Measurements from ENCODE around the gene OASL. TPM values are rescaled to one million over a fixed set of nuclear protein-coding genes. Genes with fewer than 3 reads are reported as not detected.

OASL gene
- total and polyA plus RNA-seq, 4 experiments from 2014 or later: 5.6 to 9.8 (median 8.4) TPM

DNA sequence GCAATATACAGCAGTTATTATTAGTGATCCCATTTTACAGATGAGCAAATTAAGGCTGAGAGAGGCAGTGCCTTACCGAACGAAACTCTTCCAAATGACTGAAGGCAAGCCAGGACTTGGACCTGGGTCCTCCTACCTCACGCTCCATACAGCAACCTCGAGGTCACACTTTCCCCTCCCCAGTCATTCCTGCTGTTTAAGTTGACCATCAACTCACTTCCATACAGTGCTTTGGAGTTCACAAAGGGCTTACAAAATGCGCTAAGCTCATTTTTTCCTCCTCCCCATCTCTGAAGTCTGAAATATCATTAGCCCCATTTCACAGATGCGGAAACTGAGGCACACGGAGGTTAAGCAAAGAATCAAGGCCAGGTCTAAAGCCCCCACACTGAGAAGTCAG is 56.4 kb downstream of the OASL start:
- no peak overlapping the region for H3K4me3 Mint-ChIP-seq
- H3K27me3 Mint-ChIP-seq: no peaks in the 10 kb centered on the region
- H3K9me3 Mint-ChIP-seq: no peaks in the 10 kb centered on the region
- no peak overlapping the region for H3K4me3 ChIP-seq (ENCODE audit: low read length in 2 of 2)
- H3K4me1 Mint-ChIP-seq: no peaks in the 10 kb centered on the region
- H3K27me3 ChIP-seq (ENCODE audit: insufficient read depth, low read length): no peaks in the 10 kb centered on the region
- DNase-seq: no peak
- no peaks in the 10 kb centered on the region for H3K36me3 ChIP-seq (ENCODE audit: insufficient read depth, low read length)
- no peaks in the 10 kb centered on the region for H3K36me3 Mint-ChIP-seq
- intact Hi-C loops (cut with micrococcal nuclease): no loop called here
- no peak overlapping the region for H3K27ac ChIP-seq (ENCODE audit: low read depth, low read length)
- H3K27ac Mint-ChIP-seq: no peak overlapping the region
- no peaks in the 10 kb centered on the region for H3K4me1 ChIP-seq (ENCODE audit: insufficient read depth, low read length)
- no peaks in the 10 kb centered on the region for H3K9me3 ChIP-seq (ENCODE audit: control insufficient read depth in 1 of 2, low read length in 2 of 2)
- ChIA-PET POLR2A (ENCODE audit: partially characterized antibody) (no interaction called here), CTCF (ENCODE audit: partially characterized antibody) (interaction anchor here (1.4 to 6.2 kb wide), 2 partner anchors 10 to 77 kb away, joined by 4 to 34 read pairs; no protein-coding TSS in a partner anchor)

DNA sequence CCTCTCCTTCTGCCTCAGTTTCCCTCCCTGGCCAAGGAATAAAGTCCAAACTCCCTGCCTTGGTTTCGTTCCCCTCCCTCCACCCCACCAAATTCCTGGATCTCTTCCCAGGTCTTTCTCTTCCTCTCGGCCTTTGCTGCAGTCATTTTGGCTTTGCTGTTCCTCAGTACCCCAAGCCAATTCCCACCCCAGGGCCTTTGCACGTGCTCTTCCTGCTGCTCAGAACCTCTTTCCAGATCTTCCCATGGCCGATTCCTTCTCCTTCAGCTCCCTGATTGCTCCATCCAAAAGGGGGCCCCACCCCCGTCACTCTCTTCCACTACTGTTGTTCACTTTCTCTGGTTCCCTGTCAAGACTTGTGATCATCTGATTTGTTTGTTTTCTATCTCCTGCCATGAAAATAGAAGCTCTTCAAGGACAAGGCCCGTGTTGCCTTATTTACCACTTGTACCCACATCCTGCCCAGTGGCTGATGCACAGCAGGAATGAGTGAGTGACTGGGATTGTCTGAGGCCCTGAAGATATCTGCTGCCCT is 57.6 kb downstream of the OASL start:
- no peak overlapping the region for H3K27ac Mint-ChIP-seq
- POLR2A ChIA-PET (ENCODE audit: partially characterized antibody): no interaction called here

GRCh38 chr12:120980800-120981368 is 58.2 kb downstream of the OASL start:
- intact Hi-C loops (cut with micrococcal nuclease): no loop called here
- no peaks in the 10 kb centered on the region for H3K4me1 ChIP-seq (ENCODE audit: insufficient read depth, low read length)
- CTCF ChIA-PET (ENCODE audit: partially characterized antibody): interaction anchor here (1.1 to 6.2 kb wide), 3 partner anchors 9 to 334 kb away, joined by 3 to 34 read pairs (median 3); no protein-coding TSS in a partner anchor

More for the DNA sequence above, 57.6 kb downstream of the OASL start:
- H3K9me3 ChIP-seq (ENCODE audit: control insufficient read depth in 1 of 2, low read length in 2 of 2): no peaks in the 10 kb centered on the region
- H3K4me1 ChIP-seq (ENCODE audit: insufficient read depth, low read length): no peaks in the 10 kb centered on the region
- CTCF ChIA-PET (ENCODE audit: partially characterized antibody): interaction anchor here (1.1 to 6.2 kb wide), 3 partner anchors 9 to 335 kb away, joined by 3 to 34 read pairs (median 3); no protein-coding TSS in a partner anchor
- DNase-seq: no peak
- H3K36me3 ChIP-seq (ENCODE audit: insufficient read depth, low read length): no peaks in the 10 kb centered on the region
- Mint-ChIP-seq H3K27me3 (no peaks in the 10 kb centered on the region), H3K4me3 (no peak overlapping the region), H3K4me1 (no peaks in the 10 kb centered on the region), H3K36me3 (no peaks in the 10 kb centered on the region), H3K9me3 (no peaks in the 10 kb centered on the region)
- intact Hi-C loops (cut with micrococcal nuclease): no loop called here
- H3K27me3 ChIP-seq (ENCODE audit: insufficient read depth, low read length): no peaks in the 10 kb centered on the region
- H3K27ac ChIP-seq (ENCODE audit: low read depth, low read length): no peak overlapping the region
- H3K4me3 ChIP-seq (ENCODE audit: low read length in 2 of 2): no peak overlapping the region

GRCh38 chr12:120979862-120980696 is 59.0 kb downstream of the OASL start:
- H3K9me3 ChIP-seq (ENCODE audit: control insufficient read depth in 1 of 2, low read length in 2 of 2): no peaks in the 10 kb centered on the region
- Mint-ChIP-seq H3K27me3 (no peaks in the 10 kb centered on the region), H3K4me1 (no peaks in the 10 kb centered on the region), H3K4me3 (no peak overlapping the region), H3K9me3 (no peaks in the 10 kb centered on the region), H3K27ac (no peak overlapping the region), H3K36me3 (no peaks in the 10 kb centered on the region)
- H3K4me1 ChIP-seq (ENCODE audit: insufficient read depth, low read length): no peaks in the 10 kb centered on the region
- H3K36me3 ChIP-seq (ENCODE audit: insufficient read depth, low read length): no peaks in the 10 kb centered on the region
- intact Hi-C loops (cut with micrococcal nuclease): loop anchor here (10.0 kb wide), 1 partner anchor 265 kb away; the partner anchor contains the start of gene UNC119B
- no peak for DNase-seq
- H3K27ac ChIP-seq (ENCODE audit: low read depth, low read length): no peak overlapping the region
- CTCF ChIA-PET (ENCODE audit: partially characterized antibody): interaction anchor here (0.6 to 6.2 kb wide), 3 partner anchors 8 to 333 kb away, joined by 3 to 34 read pairs (median 3); no protein-coding TSS in a partner anchor
- no peak overlapping the region for H3K4me3 ChIP-seq (ENCODE audit: low read length in 2 of 2)
- H3K27me3 ChIP-seq (ENCODE audit: insufficient read depth, low read length): no peaks in the 10 kb centered on the region
- POLR2A ChIA-PET (ENCODE audit: partially characterized antibody): no interaction called here

More at GRCh38 chr12:120980800-120981368, 58.2 kb downstream of the OASL start:
- Histone ChIP-seq H3K27me3 (ENCODE audit: insufficient read depth, low read length) (no peaks in the 10 kb centered on the region), H3K4me3 (ENCODE audit: low read length in 2 of 2) (no peak overlapping the region), H3K36me3 (ENCODE audit: insufficient read depth, low read length) (no peaks in the 10 kb centered on the region), H3K9me3 (ENCODE audit: control insufficient read depth in 1 of 2, low read length in 2 of 2) (no peaks in the 10 kb centered on the region), H3K27ac (ENCODE audit: low read depth, low read length) (no peak overlapping the region)
- no peaks in the 10 kb centered on the region for H3K27me3 Mint-ChIP-seq
- no peak overlapping the region for H3K4me3 Mint-ChIP-seq
- H3K4me1 Mint-ChIP-seq: no peaks in the 10 kb centered on the region
- no peaks in the 10 kb centered on the region for H3K9me3 Mint-ChIP-seq
- H3K36me3 Mint-ChIP-seq: no peaks in the 10 kb centered on the region
- no peak for DNase-seq
- POLR2A ChIA-PET (ENCODE audit: partially characterized antibody): no interaction called here
- H3K27ac Mint-ChIP-seq: no peak overlapping the region

- POLR2A ChIA-PET (ENCODE audit: partially characterized antibody): no interaction called here
- H3K27me3 Mint-ChIP-seq: no peaks in the 10 kb centered on the region
- H3K9me3 ChIP-seq (ENCODE audit: control insufficient read depth in 1 of 2, low read length in 2 of 2): no peaks in the 10 kb centered on the region
Observed at GRCh38 chr12:120979220-120979861, 59.7 kb downstream of the OASL start.

DNA sequence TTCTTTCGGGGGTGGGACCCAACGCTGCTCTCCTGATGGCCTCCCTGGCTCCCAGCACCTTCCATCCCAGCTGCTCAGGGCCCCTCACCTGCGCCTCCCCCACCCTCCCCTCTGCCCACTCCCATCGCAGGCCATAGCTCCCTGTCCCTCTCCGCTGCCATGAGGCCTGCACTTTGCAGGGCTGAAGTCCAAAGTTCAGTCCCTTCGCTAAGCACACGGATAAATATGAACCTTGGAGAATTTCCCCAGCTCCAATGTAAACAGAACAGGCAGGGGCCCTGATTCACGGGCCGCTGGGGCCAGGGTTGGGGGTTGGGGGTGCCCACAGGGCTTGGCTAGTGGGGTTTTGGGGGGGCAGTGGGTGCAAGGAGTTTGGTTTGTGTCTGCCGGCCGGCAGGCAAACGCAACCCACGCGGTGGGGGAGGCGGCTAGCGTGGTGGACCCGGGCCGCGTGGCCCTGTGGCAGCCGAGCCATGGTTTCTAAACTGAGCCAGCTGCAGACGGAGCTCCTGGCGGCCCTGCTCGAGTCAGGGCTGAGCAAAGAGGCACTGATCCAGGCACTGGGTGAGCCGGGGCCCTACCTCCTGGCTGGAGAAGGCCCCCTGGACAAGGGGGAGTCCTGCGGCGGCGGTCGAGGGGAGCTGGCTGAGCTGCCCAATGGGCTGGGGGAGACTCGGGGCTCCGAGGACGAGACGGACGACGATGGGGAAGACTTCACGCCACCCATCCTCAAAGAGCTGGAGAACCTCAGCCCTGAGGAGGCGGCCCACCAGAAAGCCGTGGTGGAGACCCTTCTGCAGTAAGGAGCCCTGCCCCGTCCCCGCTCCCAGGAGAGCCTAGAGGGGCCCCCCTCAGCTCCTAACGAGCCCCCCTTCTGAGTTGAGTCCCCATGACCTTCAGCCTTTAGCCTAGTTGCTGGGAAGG is 60.5 kb downstream of the OASL start, which contains the start of gene HNF1A:
HNF1A (plus strand) TSS at position 248 of the 924 bp plus-strand sequence; CDS start at position 474, 226 bp downstream.
- Histone ChIP-seq H3K27me3 (ENCODE audit: insufficient read depth, low read length) (no peaks in the 10 kb centered on the region), H3K27ac (ENCODE audit: low read depth, low read length) (no peak within 1 kb of the TSS), H3K9me3 (ENCODE audit: control insufficient read depth in 1 of 2, low read length in 2 of 2) (no peaks in the 10 kb centered on the region), H3K36me3 (ENCODE audit: insufficient read depth, low read length) (no peaks in the 10 kb centered on the region), H3K4me3 (ENCODE audit: low read length in 2 of 2) (no peak within 1 kb of the TSS), H3K4me1 (ENCODE audit: insufficient read depth, low read length) (no peaks in the 10 kb centered on the region)
- ChIA-PET CTCF (ENCODE audit: partially characterized antibody) (interaction anchor here (0.7 to 1.2 kb wide), 4 partner anchors 81 to 329 kb away, joined by 3 read pairs; no protein-coding TSS in a partner anchor), POLR2A (ENCODE audit: partially characterized antibody) (no interaction called here)
- no peaks in the 10 kb centered on the region for H3K4me1 Mint-ChIP-seq
- no peaks in the 10 kb centered on the region for H3K36me3 Mint-ChIP-seq
- H3K27me3 Mint-ChIP-seq: no peaks in the 10 kb centered on the region
- H3K27ac Mint-ChIP-seq: peak within 1 kb of the TSS in 1 of 7 donors; percentile 68
- no peak within 1 kb of the TSS for H3K4me3 Mint-ChIP-seq
- no peak for DNase-seq
- intact Hi-C loops (cut with micrococcal nuclease): loop anchor here (10.0 kb wide), 1 partner anchor 264 kb away; the partner anchor contains the start of gene UNC119B
- no peaks in the 10 kb centered on the region for H3K9me3 Mint-ChIP-seq

More at GRCh38 chr12:120979220-120979861, 59.7 kb downstream of the OASL start:
- CTCF ChIA-PET (ENCODE audit: partially characterized antibody): interaction anchor here (0.6 to 1.2 kb wide), 2 partner anchors 80 to 207 kb away, joined by 3 read pairs; no protein-coding TSS in a partner anchor
- Mint-ChIP-seq H3K4me3 (no peak overlapping the region), H3K36me3 (no peaks in the 10 kb centered on the region), H3K9me3 (no peaks in the 10 kb centered on the region), H3K4me1 (no peaks in the 10 kb centered on the region), H3K27ac (no peak overlapping the region)
- H3K36me3 ChIP-seq (ENCODE audit: insufficient read depth, low read length): no peaks in the 10 kb centered on the region
- H3K4me3 ChIP-seq (ENCODE audit: low read length in 2 of 2): no peak overlapping the region
- H3K4me1 ChIP-seq (ENCODE audit: insufficient read depth, low read length): no peaks in the 10 kb centered on the region
- H3K27me3 ChIP-seq (ENCODE audit: insufficient read depth, low read length): no peaks in the 10 kb centered on the region
- no peak for DNase-seq
- H3K27ac ChIP-seq (ENCODE audit: low read depth, low read length): no peak overlapping the region
- intact Hi-C loops (cut with micrococcal nuclease): loop anchor here (10.0 kb wide), 1 partner anchor 265 kb away; the partner anchor contains the start of gene UNC119B
